ENCODE measurements around the gene TSR3.

Gene TSR3

GRCh38 chr16:1377406-1378010 lies 25.8 kb upstream of the TSR3 start:
- no peak for DNase-seq

- DNase-seq = no peak
These were observed 24.2 kb upstream of the TSR3 start for GRCh38 chr16:1375741-1376410.

GRCh38 chr16:1375298-1375640 lies 23.6 kb upstream of the TSR3 start:
- no peak for DNase-seq

- DNase-seq = no peak
These were observed 23.0 kb upstream of the TSR3 start for GRCh38 chr16:1374418-1375297.

- no peak for DNase-seq
These were observed 20.7 kb upstream of the TSR3 start for GRCh38 chr16:1372292-1372950.

- DNase-seq = no peak
These were observed 19.6 kb upstream of the TSR3 start for GRCh38 chr16:1371054-1371978.

GRCh38 chr16:1367486-1368174 lies 16.0 kb upstream of the TSR3 start:
- DNase-seq = no peak

GRCh38 chr16:1366712-1367299 lies 15.1 kb upstream of the TSR3 start:
- DNase-seq = no peak

GRCh38 chr16:1366060-1366711 lies 14.5 kb upstream of the TSR3 start:
- no peak for DNase-seq

GRCh38 chr16:1364510-1364909 lies 12.8 kb upstream of the TSR3 start:
- no peak for DNase-seq

GRCh38 chr16:1363501-1364041 lies 11.9 kb upstream of the TSR3 start:
- DNase-seq = no peak

GRCh38 chr16:1362807-1363206 lies 11.1 kb upstream of the TSR3 start:
- no peak for DNase-seq

GRCh38 chr16:1361685-1362360 lies 10.1 kb upstream of the TSR3 start:
- no peak for DNase-seq

GRCh38 chr16:1357906-1358566 lies 6.4 kb upstream of the TSR3 start:
- no peak for DNase-seq

GRCh38 chr16:1356061-1356900 lies 4.6 kb upstream of the TSR3 start:
- no peak for DNase-seq

- DNase-seq = no peak
These were observed 3.9 kb upstream of the TSR3 start for GRCh38 chr16:1355591-1355990.

- no peak for DNase-seq
These were observed 3.3 kb upstream of the TSR3 start for GRCh38 chr16:1354815-1355540.

GRCh38 chr16:1351215-1351581 lies 480 bp downstream of the TSR3 start:
- DNase-seq = no peak
